GM12873 (cell line): ENCODE data around the gene TSPAN16.

Source experiments
- CTCF ChIP-seq: IDR thresholded peaks from 2 replicates; pipeline ENCODE4 v1.5.1; 2012; ENCODE audit warnings: low read depth, mild to moderate bottlenecking, moderate library complexity, low read length, control low read depth; ENCODE audit not compliant: insufficient read depth; ENCODE audit errors: missing control alignments

The TSPAN16 gene

GRCh38 chr19:11332822-11333221 is 36.9 kb downstream of the TSPAN16 start:
- TF ChIP-seq CTCF, result no peak

- no peak for TF ChIP-seq CTCF
Measured at GRCh38 chr19:11335449-11336146, 39.6 kb downstream of the TSPAN16 start.

- no peak for TF ChIP-seq CTCF
Measured at GRCh38 chr19:11337080-11337479, 41.1 kb downstream of the TSPAN16 start.

- TF ChIP-seq CTCF, result no peak
Measured at GRCh38 chr19:11338121-11338520, 42.2 kb downstream of the TSPAN16 start.

GRCh38 chr19:11338569-11339253 is 42.8 kb downstream of the TSPAN16 start:
- TF ChIP-seq CTCF, result no peak

- no peak for TF ChIP-seq CTCF
Measured at GRCh38 chr19:11339254-11340098, 43.5 kb downstream of the TSPAN16 start, which contains the start of gene RAB3D. Gene RAB3D, minus strand, starts transcription at chr19:11339657. Its CDS starts 2,258 bp downstream, at chr19:11337399.

GRCh38 chr19:11342429-11342828 is 46.5 kb downstream of the TSPAN16 start:
- no peak for TF ChIP-seq CTCF
